Retinal pigment epithelial cell (primary cell): ENCODE measurements around the gene PPM1E.

ENCODE experiments used
- DNase-seq: peaks from one replicate; pipeline ENCODE4 v3.0.0-alpha.2; 2010; ENCODE audit warnings: low read depth
- H3K4me3 ChIP-seq: 2 replicates; pipeline ENCODE4 v1.5.1; 2011; ENCODE audit warnings: mild to moderate bottlenecking, low read length, control low read depth, moderate library complexity
- CTCF ChIP-seq: conservative IDR thresholded peaks from 2 replicates; pipeline ENCODE4 v1.5.1; 2011; ENCODE audit warnings: low read depth, low read length, control low read depth, inconsistent platforms

PPM1E gene

DNA sequence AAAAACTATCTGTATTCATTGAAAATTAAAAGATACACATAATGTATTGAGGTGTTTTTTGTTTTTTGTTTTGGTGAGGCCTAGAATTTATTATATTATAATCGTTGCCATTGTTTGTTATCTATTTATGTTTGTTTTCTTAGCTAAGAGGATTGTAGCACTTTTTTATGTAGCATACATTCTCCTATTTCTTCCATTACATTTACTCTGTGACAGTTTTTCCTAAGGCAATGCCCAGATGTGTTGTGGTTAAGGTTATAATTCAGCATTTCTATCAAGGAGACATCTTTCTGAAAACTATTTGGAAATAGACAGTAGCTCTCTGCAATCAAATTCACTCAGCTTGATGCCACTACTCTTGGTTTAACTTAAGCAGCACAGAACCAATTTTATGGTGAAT is 161.6 kb downstream of the PPM1E start:
- H3K4me3 ChIP-seq = no peak overlapping the region
- no peak for TF ChIP-seq CTCF
- no peak for DNase-seq

DNA sequence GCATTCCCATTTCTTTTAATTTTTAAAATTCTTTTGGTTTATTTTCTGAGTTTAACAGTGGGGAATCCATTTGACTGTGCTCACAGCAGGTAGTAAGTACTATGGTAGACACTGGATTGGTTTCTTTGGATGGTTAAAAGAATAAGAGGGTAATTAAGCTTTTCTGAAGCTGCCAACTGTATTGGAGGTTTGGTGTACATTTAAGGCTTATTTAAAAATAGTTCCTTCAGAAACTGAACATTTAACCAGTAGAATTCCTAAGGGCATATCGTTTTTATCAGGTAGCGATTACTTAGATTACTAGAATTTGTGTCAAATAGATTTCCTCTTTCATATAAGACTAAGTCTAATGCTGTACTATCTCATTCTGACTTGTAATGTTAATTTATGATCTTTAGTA is 162.4 kb downstream of the PPM1E start:
- H3K4me3 ChIP-seq = no peak overlapping the region
- TF ChIP-seq CTCF = no peak
- no peak for DNase-seq

DNA sequence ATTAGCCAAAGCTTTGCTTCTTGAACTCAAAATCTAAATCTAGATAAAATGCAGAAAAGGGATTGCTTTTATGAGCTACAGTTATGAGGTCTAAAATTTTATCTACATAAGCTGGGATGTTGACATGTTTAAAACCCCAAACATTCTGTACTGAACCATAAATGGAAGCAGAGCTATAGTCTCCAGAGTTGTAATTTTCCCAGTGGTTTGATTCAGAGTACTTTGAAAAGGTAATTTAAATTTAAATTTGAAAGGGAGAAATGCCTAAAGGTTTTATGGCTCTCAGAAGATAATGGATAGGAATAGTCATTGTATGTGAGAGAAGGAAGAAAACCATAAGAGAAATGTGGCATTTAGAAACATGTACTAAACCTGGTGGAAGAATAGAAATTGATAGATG is 163.2 kb downstream of the PPM1E start:
- no peak overlapping the region for H3K4me3 ChIP-seq
- TF ChIP-seq CTCF = no peak
- DNase-seq = no peak

DNA sequence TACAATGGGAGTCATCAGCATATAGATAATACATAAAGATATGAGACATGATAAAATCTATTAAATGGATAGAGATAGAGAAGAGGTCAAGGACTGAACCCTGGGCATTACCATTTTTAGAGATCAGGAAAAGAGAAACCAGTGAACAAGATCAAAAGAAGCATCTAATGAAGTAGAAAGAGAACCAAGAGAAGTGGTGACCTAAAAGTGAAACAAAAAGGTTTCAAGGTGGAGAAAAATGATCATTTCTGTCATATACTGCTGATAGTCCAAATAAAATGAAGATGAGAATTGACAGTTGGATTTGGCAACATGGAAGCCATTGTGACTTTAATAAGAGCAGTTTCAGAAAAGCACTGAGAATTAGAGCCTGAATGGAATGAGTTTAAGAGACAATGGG is 165.1 kb downstream of the PPM1E start:
- no peak for TF ChIP-seq CTCF
- H3K4me3 ChIP-seq = no peak overlapping the region
- no peak for DNase-seq

- DNase-seq = no peak
- H3K4me3 ChIP-seq = no peak overlapping the region
- TF ChIP-seq CTCF = no peak
Observed at GRCh38 chr17:58932956-58933355, 177.3 kb downstream of the PPM1E start.

DNA sequence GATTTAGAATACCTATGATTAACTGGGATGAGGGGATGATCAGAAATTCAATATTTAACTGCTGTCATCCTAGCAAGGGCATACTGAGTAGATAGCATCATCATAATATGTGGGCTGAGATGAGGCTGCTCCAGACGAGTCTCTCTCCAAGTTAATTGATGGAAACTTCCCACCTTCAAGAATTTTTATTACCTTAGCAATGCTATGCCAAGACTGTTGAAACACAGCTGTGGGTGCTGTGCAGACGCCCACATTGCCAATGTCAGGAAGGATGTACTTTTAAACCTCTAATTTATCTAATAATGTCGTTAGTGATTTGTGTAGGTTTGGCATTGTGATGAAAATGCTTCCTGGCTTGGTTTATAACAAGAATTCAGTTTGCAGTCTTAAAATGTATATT is 180.6 kb downstream of the PPM1E start:
- no peak overlapping the region for H3K4me3 ChIP-seq
- no peak for DNase-seq
- no peak for TF ChIP-seq CTCF

GRCh38 chr17:58944166-58944565 is 188.5 kb downstream of the PPM1E start:
- no peak for TF ChIP-seq CTCF
- H3K4me3 ChIP-seq = no peak overlapping the region
- no peak for DNase-seq
